Progenitor cell of endocrine pancreas (in vitro differentiated cells): ENCODE data around the gene SERPINE3. TPM values are rescaled to one million over a fixed set of nuclear protein-coding genes. Genes with fewer than 3 reads are reported as not detected.

ENCODE experiments used
- DNase-seq: peaks from one replicate; pipeline ENCODE4 v3.0.0; 2021; ENCODE audit warnings: low spot score; ENCODE audit not compliant: unreplicated experiment
- H3K27ac Mint-ChIP-seq: 2 replicates; pipeline ENCODE4 v1.8.0; 2021; ENCODE audit warnings: mild to moderate bottlenecking, moderate library complexity, mixed read lengths
- H3K27me3 Mint-ChIP-seq: 2 replicates; pipeline ENCODE4 v1.8.0; 2021; ENCODE audit warnings: mixed read lengths
- H3K36me3 Mint-ChIP-seq: 2 replicates; pipeline ENCODE4 v1.8.0; 2022; ENCODE audit warnings: mixed read lengths; ENCODE audit not compliant: insufficient read depth
- H3K4me1 Mint-ChIP-seq: 2 replicates; pipeline ENCODE4 v1.8.0; 2021; ENCODE audit warnings: low read depth, mixed read lengths
- H3K4me3 Mint-ChIP-seq: 2 replicates; pipeline ENCODE4 v1.8.0; 2021; ENCODE audit warnings: low read depth, mild to moderate bottlenecking, moderate library complexity, mixed read lengths
- H3K9me3 Mint-ChIP-seq: 2 replicates; pipeline ENCODE4 v1.8.0; 2021; ENCODE audit warnings: low read depth, mixed read lengths
- total RNA-seq: library from RNA; stranded (reverse); gene quantifications from 2 replicates; pipeline ENCODE4 v1.2.1, GENCODE V29; 2021
- TF ChIP-seq, protein P1 (sequence below): fragments of 200-600 bp; sonication (generic); IDR thresholded peaks from one replicate; pipeline ENCODE4 v1.5.0; 2021; ENCODE audit warnings: antibody characterized with exemption, mild to moderate bottlenecking; ENCODE audit not compliant: unreplicated experiment

Gene SERPINE3
- total RNA-seq, 1 donor from 2014 or later, result not detected

DNA sequence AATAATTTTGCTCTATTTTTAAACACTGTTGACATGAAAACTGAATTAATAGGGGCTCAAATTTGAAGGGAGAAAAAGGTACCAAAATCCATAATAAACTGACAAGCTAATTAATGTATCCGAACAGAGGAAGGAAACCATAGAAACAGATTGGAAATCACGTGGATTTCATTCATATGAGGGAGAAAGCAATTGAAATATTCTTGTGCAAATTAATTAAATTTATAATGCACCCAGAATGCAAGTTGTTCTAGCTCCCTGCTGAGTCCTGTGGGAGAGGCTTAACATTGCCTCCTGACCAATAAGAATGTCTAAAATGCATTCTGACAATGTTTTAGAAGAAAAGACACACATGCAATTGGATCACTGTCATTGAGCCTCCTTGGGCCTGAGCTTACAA, 17.7 kb upstream of the SERPINE3 start:
- TF ChIP-seq, protein P1, sequence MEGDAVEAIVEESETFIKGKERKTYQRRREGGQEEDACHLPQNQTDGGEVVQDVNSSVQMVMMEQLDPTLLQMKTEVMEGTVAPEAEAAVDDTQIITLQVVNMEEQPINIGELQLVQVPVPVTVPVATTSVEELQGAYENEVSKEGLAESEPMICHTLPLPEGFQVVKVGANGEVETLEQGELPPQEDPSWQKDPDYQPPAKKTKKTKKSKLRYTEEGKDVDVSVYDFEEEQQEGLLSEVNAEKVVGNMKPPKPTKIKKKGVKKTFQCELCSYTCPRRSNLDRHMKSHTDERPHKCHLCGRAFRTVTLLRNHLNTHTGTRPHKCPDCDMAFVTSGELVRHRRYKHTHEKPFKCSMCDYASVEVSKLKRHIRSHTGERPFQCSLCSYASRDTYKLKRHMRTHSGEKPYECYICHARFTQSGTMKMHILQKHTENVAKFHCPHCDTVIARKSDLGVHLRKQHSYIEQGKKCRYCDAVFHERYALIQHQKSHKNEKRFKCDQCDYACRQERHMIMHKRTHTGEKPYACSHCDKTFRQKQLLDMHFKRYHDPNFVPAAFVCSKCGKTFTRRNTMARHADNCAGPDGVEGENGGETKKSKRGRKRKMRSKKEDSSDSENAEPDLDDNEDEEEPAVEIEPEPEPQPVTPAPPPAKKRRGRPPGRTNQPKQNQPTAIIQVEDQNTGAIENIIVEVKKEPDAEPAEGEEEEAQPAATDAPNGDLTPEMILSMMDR, result no peak
- H3K27me3 Mint-ChIP-seq, result peaks cover 4% of the 10 kb centered on the region

DNA sequence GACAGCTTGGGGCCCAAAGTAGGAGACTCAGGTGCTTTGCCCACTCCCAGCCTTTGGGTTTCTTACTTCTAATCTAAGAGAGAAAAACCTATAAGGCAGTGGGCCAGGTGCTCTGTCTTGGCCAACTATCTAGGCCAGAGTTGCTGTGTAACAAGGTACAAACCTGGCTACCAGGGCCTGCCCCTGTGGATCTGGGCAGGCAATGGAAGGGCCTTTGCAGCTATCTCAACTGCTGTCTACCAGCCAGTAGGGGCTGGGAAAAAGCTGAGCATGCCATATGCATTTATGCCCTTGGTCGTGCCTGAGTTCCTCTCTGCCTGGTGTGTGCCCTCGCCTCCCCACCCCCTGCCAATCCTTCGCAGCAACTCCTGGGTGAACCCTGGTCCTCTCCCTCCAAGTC, 16.7 kb upstream of the SERPINE3 start:
- DNase-seq, result no peak
- Mint-ChIP-seq H3K36me3 (no peaks in the 10 kb centered on the region), H3K27me3 (peaks cover 4% of the 10 kb centered on the region), H3K4me1 (no peaks in the 10 kb centered on the region), H3K27ac (no peak overlapping the region), H3K4me3 (no peak overlapping the region), H3K9me3 (no peaks in the 10 kb centered on the region)
- TF ChIP-seq, protein P1, result no peak

More for the DNA sequence above, 17.7 kb upstream of the SERPINE3 start:
- H3K4me1 Mint-ChIP-seq, result no peaks in the 10 kb centered on the region
- no peaks in the 10 kb centered on the region for H3K36me3 Mint-ChIP-seq
- H3K4me3 Mint-ChIP-seq, result no peak overlapping the region
- no peak overlapping the region for H3K27ac Mint-ChIP-seq
- no peak for DNase-seq
- H3K9me3 Mint-ChIP-seq, result no peaks in the 10 kb centered on the region

DNA sequence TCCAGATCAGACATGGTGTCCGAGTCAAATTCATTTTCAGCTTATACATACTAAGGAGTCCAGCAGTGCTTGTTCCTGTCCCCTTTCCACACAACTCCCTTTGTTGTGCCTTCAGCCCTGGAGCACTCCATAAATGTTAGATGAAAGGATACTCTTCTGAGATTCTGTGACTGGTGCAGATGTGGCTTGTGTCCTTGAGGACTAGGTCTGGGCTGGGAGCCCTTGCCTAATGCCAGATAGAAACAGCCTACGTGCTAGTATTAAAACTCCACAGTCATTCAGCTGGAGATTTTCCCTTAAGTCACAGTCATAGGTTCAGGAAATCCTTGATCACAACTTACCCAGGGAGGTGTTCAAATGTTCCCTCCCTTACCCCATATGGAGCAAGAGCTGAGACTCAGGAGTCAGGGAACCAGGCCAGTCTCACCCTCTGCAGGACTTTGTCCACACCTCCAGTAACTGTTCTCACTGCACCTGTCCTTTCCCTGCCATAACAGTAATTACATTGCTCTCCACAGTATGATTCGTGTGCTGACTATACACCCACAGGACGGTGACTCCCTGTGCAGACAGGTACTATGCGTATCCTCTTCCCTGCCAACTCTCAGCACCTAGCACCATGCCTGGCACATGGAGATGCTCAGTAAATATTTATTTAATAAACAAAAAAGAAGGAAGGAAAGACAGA, 15.5 kb upstream of the SERPINE3 start:
- Mint-ChIP-seq H3K4me1 (no peaks in the 10 kb centered on the region), H3K36me3 (no peaks in the 10 kb centered on the region), H3K9me3 (no peaks in the 10 kb centered on the region), H3K27ac (no peak overlapping the region), H3K27me3 (peaks cover 4% of the 10 kb centered on the region), H3K4me3 (no peak overlapping the region)
- no peak for DNase-seq
- TF ChIP-seq, protein P1, result no peak

DNA sequence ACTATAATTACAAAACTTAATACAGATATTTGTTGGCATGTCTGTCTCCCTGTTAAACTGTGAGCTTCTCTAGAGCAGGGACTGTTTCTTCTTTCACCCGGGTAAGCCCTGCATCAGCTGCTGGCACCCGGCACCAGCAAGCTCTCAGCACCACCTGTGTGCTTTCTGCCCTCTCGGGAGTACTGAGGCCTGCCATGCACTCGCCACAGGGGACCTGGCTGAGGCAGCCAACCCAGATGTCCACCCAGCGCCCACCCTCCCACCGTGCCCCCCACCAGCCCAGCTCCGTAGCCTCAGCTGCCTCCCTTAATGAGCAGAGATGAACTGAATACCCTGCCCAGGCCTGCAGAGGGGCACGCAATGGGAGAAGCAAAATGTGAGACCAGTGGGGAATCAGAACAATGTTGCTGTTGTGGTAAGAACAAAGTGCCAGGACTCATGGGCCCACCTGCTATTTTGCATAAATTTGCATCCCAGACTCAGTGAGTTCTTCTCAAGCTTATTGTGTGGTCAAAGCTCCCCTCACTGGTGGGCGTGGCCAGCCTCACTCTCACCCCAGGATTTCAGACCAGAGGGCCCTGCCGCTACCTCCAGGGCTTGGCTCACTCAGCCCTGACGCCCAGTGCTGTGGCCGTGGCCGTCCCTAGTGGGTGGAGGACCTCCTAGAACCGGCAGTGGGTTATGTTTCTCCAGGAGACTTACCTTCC, 14.6 kb upstream of the SERPINE3 start:
- H3K36me3 Mint-ChIP-seq, result no peaks in the 10 kb centered on the region
- DNase-seq, result no peak
- peaks cover 4% of the 10 kb centered on the region for H3K27me3 Mint-ChIP-seq
- H3K4me1 Mint-ChIP-seq, result no peaks in the 10 kb centered on the region
- H3K4me3 Mint-ChIP-seq, result no peak overlapping the region
- no peaks in the 10 kb centered on the region for H3K9me3 Mint-ChIP-seq
- no peak overlapping the region for H3K27ac Mint-ChIP-seq
- TF ChIP-seq, protein P1, result no peak

DNA sequence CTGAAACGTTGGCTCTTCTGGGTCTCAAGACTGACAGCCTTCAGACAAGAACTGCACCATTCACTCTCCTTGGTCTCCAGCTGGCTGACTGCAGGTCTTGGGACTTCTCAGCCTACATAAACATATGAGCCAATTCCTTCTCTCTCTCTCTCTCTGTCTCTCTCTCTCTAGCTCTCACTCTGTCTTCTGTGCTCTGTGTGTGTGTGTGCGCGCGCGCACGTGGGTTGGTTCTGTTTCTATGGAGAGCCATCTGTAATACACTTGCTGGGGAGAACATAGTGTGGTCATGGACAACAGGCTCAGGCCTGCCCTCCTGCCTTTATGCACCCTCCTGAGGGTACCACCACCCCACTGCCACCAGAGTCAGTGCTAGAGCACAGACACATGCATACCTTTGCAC, 13.7 kb upstream of the SERPINE3 start:
- Mint-ChIP-seq H3K9me3 (no peaks in the 10 kb centered on the region), H3K27ac (no peak overlapping the region), H3K27me3 (peaks cover 4% of the 10 kb centered on the region), H3K4me3 (no peak overlapping the region), H3K4me1 (no peaks in the 10 kb centered on the region), H3K36me3 (no peaks in the 10 kb centered on the region)
- no peak for DNase-seq
- TF ChIP-seq, protein P1, result no peak
